ENCODE results near the gene OAS2.

Gene OAS2

GRCh38 chr12:112989806-112990205, 11.5 kb downstream of the OAS2 start:
- no peak overlapping the region for H3K4me3 ChIP-seq (replicated peaks; ENCODE audit: low read depth, low read length)
- DNase-seq (ENCODE audit: extremely low read depth, low read depth) = no peak
- TF ChIP-seq, protein P1, sequence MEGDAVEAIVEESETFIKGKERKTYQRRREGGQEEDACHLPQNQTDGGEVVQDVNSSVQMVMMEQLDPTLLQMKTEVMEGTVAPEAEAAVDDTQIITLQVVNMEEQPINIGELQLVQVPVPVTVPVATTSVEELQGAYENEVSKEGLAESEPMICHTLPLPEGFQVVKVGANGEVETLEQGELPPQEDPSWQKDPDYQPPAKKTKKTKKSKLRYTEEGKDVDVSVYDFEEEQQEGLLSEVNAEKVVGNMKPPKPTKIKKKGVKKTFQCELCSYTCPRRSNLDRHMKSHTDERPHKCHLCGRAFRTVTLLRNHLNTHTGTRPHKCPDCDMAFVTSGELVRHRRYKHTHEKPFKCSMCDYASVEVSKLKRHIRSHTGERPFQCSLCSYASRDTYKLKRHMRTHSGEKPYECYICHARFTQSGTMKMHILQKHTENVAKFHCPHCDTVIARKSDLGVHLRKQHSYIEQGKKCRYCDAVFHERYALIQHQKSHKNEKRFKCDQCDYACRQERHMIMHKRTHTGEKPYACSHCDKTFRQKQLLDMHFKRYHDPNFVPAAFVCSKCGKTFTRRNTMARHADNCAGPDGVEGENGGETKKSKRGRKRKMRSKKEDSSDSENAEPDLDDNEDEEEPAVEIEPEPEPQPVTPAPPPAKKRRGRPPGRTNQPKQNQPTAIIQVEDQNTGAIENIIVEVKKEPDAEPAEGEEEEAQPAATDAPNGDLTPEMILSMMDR (IDR thresholded peaks at IDR 0.05; ENCODE audit: low read depth, low read length, missing control alignments) = no peak

GRCh38 chr12:112992541-112993398, 14.5 kb downstream of the OAS2 start:
- peak; percentile 31 for DNase-seq (ENCODE audit: extremely low read depth, low read depth)
- TF ChIP-seq, protein P1 (IDR thresholded peaks at IDR 0.05; ENCODE audit: low read depth, low read length, missing control alignments) = peak; percentile 95
- no peak overlapping the region for H3K4me3 ChIP-seq (replicated peaks; ENCODE audit: low read depth, low read length)

DNA sequence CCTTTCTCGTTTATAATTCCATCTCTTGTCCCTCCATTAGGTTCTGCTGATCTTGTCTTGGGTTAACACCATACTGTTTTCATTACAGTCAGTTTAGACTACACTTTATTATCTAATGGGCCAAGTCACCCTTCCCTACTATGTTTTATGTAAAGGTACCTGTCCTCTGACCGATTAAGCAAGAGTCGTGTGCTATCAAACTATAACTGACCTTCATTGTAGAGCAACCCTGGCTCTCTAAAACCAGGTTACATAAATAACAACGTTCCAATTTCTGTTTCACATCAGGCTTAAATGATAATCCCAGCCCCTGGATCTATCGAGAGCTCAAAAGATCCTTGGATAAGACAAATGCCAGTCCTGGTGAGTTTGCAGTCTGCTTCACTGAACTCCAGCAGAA, 16.7 kb downstream of the OAS2 start:
- TF ChIP-seq, protein P1 (IDR thresholded peaks at IDR 0.05; ENCODE audit: low read depth, low read length, missing control alignments) = no peak
- no peak for DNase-seq (ENCODE audit: extremely low read depth, low read depth)
- no peak overlapping the region for H3K4me3 ChIP-seq (replicated peaks; ENCODE audit: low read depth, low read length)

DNA sequence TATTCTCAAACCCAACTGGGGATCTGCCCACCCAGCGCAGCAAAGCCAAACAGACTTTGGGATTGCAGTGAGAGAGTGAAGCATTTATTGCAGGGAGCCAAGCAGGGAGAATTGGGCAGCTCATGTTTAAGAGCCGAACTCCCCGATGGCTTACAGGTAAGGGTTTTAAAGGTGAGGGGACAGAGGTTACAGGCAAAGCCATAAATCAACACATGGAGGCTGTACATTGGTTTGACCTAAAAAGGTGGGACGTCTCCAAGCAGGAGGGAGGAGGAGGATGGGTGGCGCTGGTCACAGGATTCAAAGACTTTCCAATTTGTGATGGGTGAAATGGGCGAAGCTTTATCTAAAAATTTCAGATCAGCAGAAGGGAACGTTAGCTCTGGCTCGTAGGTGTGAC, 18.2 kb downstream of the OAS2 start:
- DNase-seq (ENCODE audit: extremely low read depth, low read depth) = no peak
- H3K4me3 ChIP-seq (replicated peaks; ENCODE audit: low read depth, low read length) = no peak overlapping the region
- TF ChIP-seq, protein P1 (IDR thresholded peaks at IDR 0.05; ENCODE audit: low read depth, low read length, missing control alignments) = no peak

GRCh38 chr12:112997506-112997905, 19.2 kb downstream of the OAS2 start:
- DNase-seq (ENCODE audit: extremely low read depth, low read depth) = no peak
- no peak overlapping the region for H3K4me3 ChIP-seq (replicated peaks; ENCODE audit: low read depth, low read length)
- TF ChIP-seq, protein P1 (IDR thresholded peaks at IDR 0.05; ENCODE audit: low read depth, low read length, missing control alignments) = no peak

GRCh38 chr12:112998987-112999767, 20.9 kb downstream of the OAS2 start:
- no peak overlapping the region for H3K4me3 ChIP-seq (replicated peaks; ENCODE audit: low read depth, low read length)
- TF ChIP-seq, protein P1 (IDR thresholded peaks at IDR 0.05; ENCODE audit: low read depth, low read length, missing control alignments) = no peak
- no peak for DNase-seq (ENCODE audit: extremely low read depth, low read depth)

Data from HFF-Myc (cell line).